IPS-15b (cell line): ENCODE results near the gene NAA20.

ENCODE experiments used
- H3K27me3 ChIP-seq: one replicate; pipeline ENCODE4 v1.6.1; 2013; ENCODE audit warnings: low read length; ENCODE audit not compliant: control insufficient read depth, insufficient read depth
- H3K36me3 ChIP-seq: one replicate; pipeline ENCODE4 v1.6.1; 2013; ENCODE audit warnings: low read length; ENCODE audit not compliant: control insufficient read depth, insufficient read depth
- H3K4me1 ChIP-seq: one replicate; pipeline ENCODE4 v1.6.1; 2013; ENCODE audit warnings: mild to moderate bottlenecking, low read length; ENCODE audit not compliant: control insufficient read depth, insufficient read depth
- H3K4me3 ChIP-seq: one replicate; pipeline ENCODE4 v1.5.1; 2013; ENCODE audit warnings: low read depth, low read length
- H3K9ac ChIP-seq: one replicate; pipeline ENCODE4 v1.6.1; 2013; ENCODE audit warnings: low read depth, mild to moderate bottlenecking, low read length
- H3K9me3 ChIP-seq: one replicate; pipeline ENCODE4 v1.6.1; 2013; ENCODE audit warnings: mild to moderate bottlenecking, low read length; ENCODE audit not compliant: control insufficient read depth, insufficient read depth

The NAA20 gene

GRCh38 chr20:20063941-20064702 lies 47.0 kb downstream of the NAA20 start:
- Histone ChIP-seq H3K27me3 (no peaks in the 10 kb centered on the region), H3K9ac (no peak overlapping the region), H3K9me3 (no peaks in the 10 kb centered on the region), H3K4me3 (no peak overlapping the region), H3K4me1 (no peaks in the 10 kb centered on the region), H3K36me3 (no peaks in the 10 kb centered on the region)

GRCh38 chr20:20065361-20065760 lies 48.2 kb downstream of the NAA20 start:
- no peak overlapping the region for H3K4me3 ChIP-seq
- no peaks in the 10 kb centered on the region for H3K9me3 ChIP-seq
- no peaks in the 10 kb centered on the region for H3K27me3 ChIP-seq
- H3K4me1 ChIP-seq, result no peaks in the 10 kb centered on the region
- H3K9ac ChIP-seq, result no peak overlapping the region
- no peaks in the 10 kb centered on the region for H3K36me3 ChIP-seq

- Histone ChIP-seq H3K36me3 (no peaks in the 10 kb centered on the region), H3K9ac (no peak overlapping the region), H3K27me3 (no peaks in the 10 kb centered on the region), H3K4me3 (no peak overlapping the region), H3K4me1 (no peaks in the 10 kb centered on the region), H3K9me3 (no peaks in the 10 kb centered on the region)
These were observed 53.9 kb downstream of the NAA20 start for GRCh38 chr20:20070871-20071726.

DNA sequence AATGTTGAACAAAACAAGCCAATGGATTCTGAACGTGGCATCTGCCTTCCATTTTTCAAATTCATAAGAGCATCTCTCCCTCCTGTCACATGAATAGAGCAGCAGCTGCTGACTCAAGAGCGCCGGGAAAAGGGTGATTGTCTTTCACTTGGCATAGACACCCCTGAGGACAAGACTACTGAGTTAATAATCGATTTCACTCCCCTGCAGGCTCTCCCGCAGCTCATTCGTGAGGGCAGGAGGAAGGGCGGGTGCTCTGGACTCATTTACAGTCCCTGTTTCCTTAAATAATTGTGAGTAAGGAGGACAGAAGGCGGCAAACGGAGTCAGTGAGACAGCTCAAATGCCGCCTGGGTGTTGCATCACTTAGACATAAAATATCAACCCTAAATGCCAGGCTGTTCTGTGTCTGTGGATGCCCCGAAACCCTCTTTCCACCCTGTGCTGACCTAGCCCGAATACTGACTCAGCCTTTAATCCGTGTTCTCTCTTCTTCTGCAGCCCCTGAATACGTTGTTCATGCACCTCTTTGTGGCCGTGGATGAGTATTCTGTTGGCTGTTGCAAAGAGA lies 56.7 kb downstream of the NAA20 start:
- no peak overlapping the region for H3K4me3 ChIP-seq
- no peaks in the 10 kb centered on the region for H3K27me3 ChIP-seq
- H3K36me3 ChIP-seq, result no peaks in the 10 kb centered on the region
- H3K4me1 ChIP-seq, result no peaks in the 10 kb centered on the region
- no peak overlapping the region for H3K9ac ChIP-seq
- no peaks in the 10 kb centered on the region for H3K9me3 ChIP-seq

- Histone ChIP-seq H3K9me3 (no peaks in the 10 kb centered on the region), H3K36me3 (no peaks in the 10 kb centered on the region), H3K4me3 (no peak overlapping the region), H3K4me1 (peaks cover 3% of the 10 kb centered on the region), H3K27me3 (no peaks in the 10 kb centered on the region), H3K9ac (no peak overlapping the region)
These were observed 57.9 kb downstream of the NAA20 start for GRCh38 chr20:20075032-20075431.

GRCh38 chr20:20076297-20077065 lies 59.3 kb downstream of the NAA20 start:
- Histone ChIP-seq H3K4me3 (no peak overlapping the region), H3K27me3 (no peaks in the 10 kb centered on the region)

DNA sequence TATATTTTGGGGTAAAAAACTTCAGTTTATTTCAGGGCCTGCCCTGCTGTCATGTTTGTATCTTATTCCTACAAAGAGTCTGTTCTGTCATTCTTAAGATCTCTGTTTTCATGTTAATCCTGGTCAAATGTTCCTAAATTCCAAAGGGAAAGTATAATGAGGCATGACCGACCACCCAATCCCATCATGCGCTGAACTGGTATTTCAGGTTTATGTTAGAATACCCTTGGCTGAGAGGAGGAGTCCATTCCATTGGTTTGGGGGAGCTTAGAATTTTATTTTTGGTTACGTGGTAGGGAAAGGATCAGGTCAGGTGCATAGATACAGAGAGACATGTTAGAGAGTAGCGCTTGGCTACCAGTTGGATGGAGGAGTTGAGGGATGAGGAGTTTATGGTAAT lies 60.9 kb downstream of the NAA20 start:
- Histone ChIP-seq H3K9ac (no peak overlapping the region), H3K9me3 (no peaks in the 10 kb centered on the region), H3K4me3 (no peak overlapping the region), H3K4me1 (peaks cover 3% of the 10 kb centered on the region), H3K36me3 (no peaks in the 10 kb centered on the region), H3K27me3 (peaks cover 3% of the 10 kb centered on the region)

More at GRCh38 chr20:20076297-20077065, 59.3 kb downstream of the NAA20 start:
- no peaks in the 10 kb centered on the region for H3K9me3 ChIP-seq
- H3K4me1 ChIP-seq, result peaks cover 3% of the 10 kb centered on the region
- no peaks in the 10 kb centered on the region for H3K36me3 ChIP-seq
- no peak overlapping the region for H3K9ac ChIP-seq

DNA sequence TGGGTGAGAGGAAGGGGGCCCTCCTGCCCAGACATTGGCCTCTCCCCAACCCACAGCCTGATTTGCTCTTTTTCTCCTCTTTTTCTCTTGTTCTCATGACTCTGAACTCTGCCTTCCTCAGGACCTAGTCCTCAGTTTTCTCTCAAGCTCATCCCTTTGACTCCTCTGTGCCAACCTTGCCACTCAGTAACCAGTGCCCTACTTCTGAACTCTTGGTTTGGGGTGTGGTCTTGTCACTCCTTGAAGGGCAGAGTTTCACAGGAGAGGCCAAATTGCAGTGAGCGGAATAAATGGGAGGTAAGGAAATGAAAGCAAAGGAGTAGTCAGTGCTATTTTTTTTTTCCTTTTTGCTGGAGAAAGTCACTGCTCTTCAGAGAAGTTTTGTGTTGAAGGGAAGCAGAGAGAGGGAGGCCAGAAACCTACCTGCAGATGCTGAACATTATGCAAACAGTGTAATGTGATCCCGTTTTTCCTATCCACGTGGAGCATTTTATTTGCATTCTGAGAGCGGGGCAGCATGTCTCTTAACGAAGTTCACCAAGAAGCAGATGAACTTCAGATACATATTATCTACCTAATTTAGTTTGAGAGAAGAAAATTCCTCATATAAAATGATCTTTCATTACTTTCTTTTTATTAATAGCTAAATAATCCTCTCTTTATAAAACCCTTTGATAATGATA lies 62.1 kb downstream of the NAA20 start:
- H3K4me3 ChIP-seq, result no peak overlapping the region
- H3K9ac ChIP-seq, result no peak overlapping the region
- peaks cover 3% of the 10 kb centered on the region for H3K27me3 ChIP-seq
- no peaks in the 10 kb centered on the region for H3K36me3 ChIP-seq
- H3K4me1 ChIP-seq, result peaks cover 3% of the 10 kb centered on the region
- H3K9me3 ChIP-seq, result no peaks in the 10 kb centered on the region
